PC-3 (cell line): Measurements from ENCODE around the gene GAPDH. TPM values are rescaled to one million over a fixed set of nuclear protein-coding genes. Genes with fewer than 3 reads are reported as not detected.

ENCODE experiments used
- ATAC-seq: fragments of 200-7000 bp; cut with Tn5 transposase; 2 replicates; pipeline ENCODE4 v1.9.1; 2020; ENCODE audit warnings: mild to moderate bottlenecking, moderate library complexity
- BruUV-seq: library from RNA; stranded (reverse); fragments of 400-500 nt; replicated peaks from 2 replicates; lab custom pipeline; 2021; lab: Mats Ljungman, UMichigan
- CTCF ChIA-PET: fragments of 300-600 bp; sonication (Branson Sonifier 250); formaldehyde crosslinking; loops from one replicate; lab custom pipeline; 2022; ENCODE audit warnings: antibody characterized with exemption; lab: Charles Lee
- POLR2A ChIA-PET: fragments of 300-600 bp; sonication (Branson Sonifier 250); formaldehyde crosslinking; loops from one replicate; lab custom pipeline; 2022; ENCODE audit warnings: antibody characterized with exemption; ENCODE audit not compliant: unreplicated experiment; lab: Charles Lee
- DNase-seq: peaks from one replicate; pipeline ENCODE4 v3.0.0-alpha.2; 2015
- H2AFZ ChIP-seq: fragments of 300-600 bp; sonication (generic); 2 replicates; pipeline ENCODE4 v1.6.0; 2016; ENCODE audit warnings: antibody characterized with exemption, low read length
- H3F3A ChIP-seq: fragments of 300-600 bp; sonication (generic); one replicate; pipeline ENCODE4 v1.6.0; 2017; ENCODE audit warnings: antibody characterized with exemption, low read length, control low read depth, mild to moderate bottlenecking; ENCODE audit not compliant: unreplicated experiment
- H3K27ac ChIP-seq: fragments of 300-600 bp; sonication (generic); 2 replicates; pipeline ENCODE4 v1.5.1; 2016; ENCODE audit warnings: mild to moderate bottlenecking, low read length
- H3K27me3 ChIP-seq: fragments of 300-600 bp; sonication (generic); 2 replicates; pipeline ENCODE4 v1.6.1; 2016; ENCODE audit warnings: low read length, mixed read lengths
- H3K36me3 ChIP-seq: fragments of 300-600 bp; sonication (generic); 2 replicates; pipeline ENCODE4 v1.6.1; 2016; ENCODE audit warnings: low read depth, mixed run types, low read length, mixed read lengths
- H3K4me1 ChIP-seq: fragments of 300-600 bp; sonication (generic); 2 replicates; pipeline ENCODE4 v1.5.1; 2016; ENCODE audit warnings: low read length; ENCODE audit not compliant: insufficient read depth
- H3K4me2 ChIP-seq: fragments of 300-600 bp; sonication (generic); 2 replicates; pipeline ENCODE4 v1.6.0; 2016; ENCODE audit warnings: low read length
- H3K4me3 ChIP-seq: fragments of 300-600 bp; sonication (generic); 2 replicates; pipeline ENCODE4 v1.5.1; 2016; ENCODE audit warnings: mild to moderate bottlenecking, low read length, mixed read lengths
- H3K79me2 ChIP-seq: fragments of 300-600 bp; sonication (generic); 2 replicates; pipeline ENCODE4 v1.6.1; 2017; ENCODE audit warnings: low read length, mixed read lengths
- H3K9ac ChIP-seq: fragments of 300-600 bp; sonication (generic); 2 replicates; pipeline ENCODE4 v1.6.0; 2016; ENCODE audit warnings: mild to moderate bottlenecking, low read length
- H3K9me2 ChIP-seq: fragments of 300-600 bp; sonication (generic); replicated peaks from 2 replicates; pipeline ENCODE4 v1.6.1; 2016; ENCODE audit warnings: mixed run types, low read length, mixed read lengths
- H3K9me3 ChIP-seq: fragments of 300-600 bp; sonication (generic); 2 replicates; pipeline ENCODE4 v1.6.1; 2016; ENCODE audit warnings: low read length, mixed read lengths
- H4K20me1 ChIP-seq: fragments of 300-600 bp; sonication (generic); 2 replicates; pipeline ENCODE4 v1.6.1; 2016; ENCODE audit warnings: low read length, mixed read lengths
- EZH2 ChIP-seq: fragments of 300-600 bp; sonication (generic); IDR thresholded peaks from one replicate; pipeline ENCODE4 v1.6.1; 2017; ENCODE audit warnings: antibody characterized with exemption, mild to moderate bottlenecking, low read length; ENCODE audit not compliant: unreplicated experiment
- EZH2phosphoT487 ChIP-seq: fragments of 300-600 bp; sonication (generic); IDR thresholded peaks from 2 replicates; pipeline ENCODE4 v1.6.1; 2018; ENCODE audit warnings: mild to moderate bottlenecking, antibody characterized with exemption, low read length, borderline replicate concordance
- intact Hi-C: fragments of 100-400 bp; cut with micrococcal nuclease; formaldehyde crosslinking; loops from 2 replicates; pipeline ENCODE4 v1.9.0; 2023
- total RNA-seq: library from RNA; depleted of rRNA; stranded (reverse); fragments of >200 nt; gene quantifications from 2 replicates; pipeline ENCODE4 v1.2.3, GENCODE V29; 2014
- TF ChIP-seq, protein P1 (sequence below): fragments of 300-600 bp; sonication (generic); conservative IDR thresholded peaks from 2 replicates; pipeline ENCODE4 v1.5.1; 2017; ENCODE audit warnings: antibody characterized with exemption, low read depth, mild to moderate bottlenecking, low read length

The GAPDH gene
- total RNA-seq, 1 experiment from 2014 or later, result 7,326 TPM

DNA sequence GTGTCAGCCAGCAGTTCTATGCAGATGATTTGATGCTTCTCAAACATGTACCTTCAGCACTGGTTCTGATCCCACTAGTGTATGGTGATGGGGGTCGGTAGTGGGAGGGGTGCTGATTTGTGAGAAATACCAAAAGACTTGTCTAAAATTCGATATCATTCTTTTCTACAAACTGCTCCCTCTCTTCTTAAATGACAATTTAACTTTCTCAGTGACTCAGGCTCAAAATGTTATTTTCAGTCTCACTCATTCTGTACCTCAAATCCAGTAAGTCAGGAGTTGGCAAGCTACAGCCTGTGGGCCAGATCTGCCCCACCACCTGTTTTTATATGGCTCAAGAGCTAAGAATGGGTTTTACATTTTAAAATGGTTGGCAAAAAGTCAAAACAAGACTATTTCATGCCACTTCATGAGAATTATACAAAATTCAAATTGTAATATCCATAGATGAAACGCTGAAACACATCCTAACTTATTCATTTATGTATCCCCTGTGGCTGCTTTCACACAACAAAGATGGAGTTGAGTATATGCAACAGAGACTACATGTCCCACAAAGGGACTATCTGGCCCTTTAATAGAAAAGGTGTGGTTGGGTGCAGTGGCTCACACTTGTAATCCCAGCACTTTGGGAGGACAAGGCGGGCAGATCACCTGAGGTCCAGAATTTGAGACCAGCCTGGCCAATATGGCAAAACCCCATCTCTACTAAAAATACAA lies 40.4 kb downstream of the GAPDH start:
- no peak for ATAC-seq
- Histone ChIP-seq H3K9me3 (no peaks in the 10 kb centered on the region), H2AFZ (no peak overlapping the region), H3K79me2 (no peaks in the 10 kb centered on the region), H3K27me3 (no peaks in the 10 kb centered on the region), H3K27ac (no peak overlapping the region), H3K36me3 (peaks cover 54% of the 10 kb centered on the region), H3K4me1 (no peaks in the 10 kb centered on the region), H3F3A (no peaks in the 10 kb centered on the region), H4K20me1 (no peaks in the 10 kb centered on the region), H3K9me2 (no peaks in the 10 kb centered on the region), H3K9ac (no peak overlapping the region), H3K4me2 (no peak overlapping the region), H3K4me3 (no peak overlapping the region)
- intact Hi-C loops, result no loop called here
- ChIA-PET POLR2A (no interaction called here), CTCF (no interaction called here)
- no TSS peak for BruUV-seq
- no peak for DNase-seq
- TF ChIP-seq EZH2, result no peak
- TF ChIP-seq EZH2phosphoT487, result no peak
- TF ChIP-seq, protein P1, sequence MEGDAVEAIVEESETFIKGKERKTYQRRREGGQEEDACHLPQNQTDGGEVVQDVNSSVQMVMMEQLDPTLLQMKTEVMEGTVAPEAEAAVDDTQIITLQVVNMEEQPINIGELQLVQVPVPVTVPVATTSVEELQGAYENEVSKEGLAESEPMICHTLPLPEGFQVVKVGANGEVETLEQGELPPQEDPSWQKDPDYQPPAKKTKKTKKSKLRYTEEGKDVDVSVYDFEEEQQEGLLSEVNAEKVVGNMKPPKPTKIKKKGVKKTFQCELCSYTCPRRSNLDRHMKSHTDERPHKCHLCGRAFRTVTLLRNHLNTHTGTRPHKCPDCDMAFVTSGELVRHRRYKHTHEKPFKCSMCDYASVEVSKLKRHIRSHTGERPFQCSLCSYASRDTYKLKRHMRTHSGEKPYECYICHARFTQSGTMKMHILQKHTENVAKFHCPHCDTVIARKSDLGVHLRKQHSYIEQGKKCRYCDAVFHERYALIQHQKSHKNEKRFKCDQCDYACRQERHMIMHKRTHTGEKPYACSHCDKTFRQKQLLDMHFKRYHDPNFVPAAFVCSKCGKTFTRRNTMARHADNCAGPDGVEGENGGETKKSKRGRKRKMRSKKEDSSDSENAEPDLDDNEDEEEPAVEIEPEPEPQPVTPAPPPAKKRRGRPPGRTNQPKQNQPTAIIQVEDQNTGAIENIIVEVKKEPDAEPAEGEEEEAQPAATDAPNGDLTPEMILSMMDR, result no peak

DNA sequence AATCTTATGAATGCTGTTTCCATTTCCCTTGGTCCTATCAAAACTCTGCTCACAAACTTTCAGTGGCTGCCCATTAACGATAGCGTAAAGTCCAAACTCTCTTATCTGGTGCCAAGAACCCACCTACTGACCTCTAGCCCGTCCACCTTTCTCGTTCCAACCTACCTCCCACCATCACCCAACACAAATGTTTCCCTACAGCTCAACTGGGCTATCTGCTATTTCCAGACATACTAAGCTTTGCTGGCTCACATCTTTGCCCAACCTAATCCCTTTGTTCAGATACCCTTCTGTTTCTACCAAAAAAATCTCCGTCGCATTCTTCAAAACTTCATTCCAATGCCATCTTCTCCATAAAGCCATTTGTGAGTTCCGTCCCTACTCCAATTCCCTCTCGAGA lies 41.3 kb downstream of the GAPDH start:
- Histone ChIP-seq H3K9ac (no peak overlapping the region), H3K4me3 (no peak overlapping the region), H3F3A (no peaks in the 10 kb centered on the region), H3K27ac (no peak overlapping the region), H3K27me3 (no peaks in the 10 kb centered on the region), H3K9me3 (no peaks in the 10 kb centered on the region), H3K4me1 (no peaks in the 10 kb centered on the region), H3K9me2 (no peaks in the 10 kb centered on the region), H4K20me1 (no peaks in the 10 kb centered on the region), H3K79me2 (no peaks in the 10 kb centered on the region), H2AFZ (no peak overlapping the region), H3K4me2 (no peak overlapping the region), H3K36me3 (peaks cover 46% of the 10 kb centered on the region)
- ChIA-PET CTCF (no interaction called here), POLR2A (no interaction called here)
- DNase-seq (no peak), ATAC-seq (no peak)
- intact Hi-C loops, result no loop called here
- no TSS peak for BruUV-seq
- TF ChIP-seq, protein P1, result no peak
- no peak for TF ChIP-seq EZH2phosphoT487
- TF ChIP-seq EZH2, result no peak

DNA sequence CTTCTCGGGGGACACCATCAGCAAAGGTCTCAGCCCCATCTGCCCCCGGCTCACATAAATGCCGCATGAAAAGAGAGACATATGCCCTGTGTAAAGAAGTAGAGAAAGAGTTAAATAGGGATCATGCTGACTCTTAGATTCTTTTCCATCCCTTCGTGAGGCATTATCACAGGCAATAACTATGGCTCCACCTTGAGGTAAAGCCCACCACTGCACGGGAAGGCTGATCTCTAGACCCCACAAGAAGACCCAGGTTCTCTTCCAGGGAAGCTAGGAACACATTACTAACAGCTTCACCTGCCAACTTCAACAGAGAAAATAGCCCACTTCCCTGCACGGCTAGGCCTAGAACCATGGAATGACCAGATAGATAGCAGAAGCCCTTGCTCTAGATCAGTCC lies 47.9 kb downstream of the GAPDH start:
- H3K79me2 ChIP-seq, result no peaks in the 10 kb centered on the region
- H3K9me3 ChIP-seq, result no peaks in the 10 kb centered on the region
- TF ChIP-seq, protein P1, result peak; percentile 29; the same call in 1 of the 2 replicates
- no peak for TF ChIP-seq EZH2
- no peak overlapping the region for H3K27ac ChIP-seq
- POLR2A ChIA-PET, result no interaction called here
- CTCF ChIA-PET, result no interaction called here
- no peaks in the 10 kb centered on the region for H4K20me1 ChIP-seq
- no peak overlapping the region for H3K9ac ChIP-seq
- H3K4me3 ChIP-seq, result no peak overlapping the region
- intact Hi-C loops, result no loop called here
- ATAC-seq, result no peak; the same call in 1 of the 2 replicates
- DNase-seq, result no peak
- H3F3A ChIP-seq, result no peaks in the 10 kb centered on the region
- BruUV-seq, result no TSS peak
- no peaks in the 10 kb centered on the region for H3K9me2 ChIP-seq
- no peaks in the 10 kb centered on the region for H3K4me1 ChIP-seq
- no peak overlapping the region for H2AFZ ChIP-seq
- no peak overlapping the region for H3K4me2 ChIP-seq
- H3K36me3 ChIP-seq, result peaks cover 57% of the 10 kb centered on the region
- H3K27me3 ChIP-seq, result no peaks in the 10 kb centered on the region
